GM18858 (cell line): ENCODE measurements around the gene HSPB8.

Source experiments
- ATAC-seq: cut with Tn5 transposase; IDR thresholded peaks from one replicate; pipeline ENCODE4 v1.9.1; 2021; ENCODE audit not compliant: unreplicated experiment

The HSPB8 gene

GRCh38 chr12:119169150-119169549 lies 9.6 kb upstream of the HSPB8 start:
- no peak for ATAC-seq

DNA sequence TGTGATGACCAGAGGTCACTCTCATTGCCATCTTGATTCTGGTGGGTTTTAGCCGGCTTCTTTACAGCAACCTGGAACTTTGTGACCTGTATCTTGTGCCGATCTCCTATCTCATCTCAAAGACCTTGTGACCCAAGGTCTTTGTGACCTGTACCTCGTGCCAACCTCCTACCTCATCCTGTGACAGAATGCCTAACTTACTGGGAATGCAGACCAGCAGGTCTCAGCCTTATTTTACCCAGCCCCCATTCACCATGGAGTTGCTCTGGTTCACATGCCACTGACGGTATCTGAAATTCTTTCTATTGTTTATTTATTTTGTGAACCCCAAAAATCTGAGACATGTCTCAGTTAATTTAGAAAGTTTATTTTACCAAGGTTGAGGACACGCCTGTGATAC lies 7.4 kb upstream of the HSPB8 start:
- no peak for ATAC-seq

DNA sequence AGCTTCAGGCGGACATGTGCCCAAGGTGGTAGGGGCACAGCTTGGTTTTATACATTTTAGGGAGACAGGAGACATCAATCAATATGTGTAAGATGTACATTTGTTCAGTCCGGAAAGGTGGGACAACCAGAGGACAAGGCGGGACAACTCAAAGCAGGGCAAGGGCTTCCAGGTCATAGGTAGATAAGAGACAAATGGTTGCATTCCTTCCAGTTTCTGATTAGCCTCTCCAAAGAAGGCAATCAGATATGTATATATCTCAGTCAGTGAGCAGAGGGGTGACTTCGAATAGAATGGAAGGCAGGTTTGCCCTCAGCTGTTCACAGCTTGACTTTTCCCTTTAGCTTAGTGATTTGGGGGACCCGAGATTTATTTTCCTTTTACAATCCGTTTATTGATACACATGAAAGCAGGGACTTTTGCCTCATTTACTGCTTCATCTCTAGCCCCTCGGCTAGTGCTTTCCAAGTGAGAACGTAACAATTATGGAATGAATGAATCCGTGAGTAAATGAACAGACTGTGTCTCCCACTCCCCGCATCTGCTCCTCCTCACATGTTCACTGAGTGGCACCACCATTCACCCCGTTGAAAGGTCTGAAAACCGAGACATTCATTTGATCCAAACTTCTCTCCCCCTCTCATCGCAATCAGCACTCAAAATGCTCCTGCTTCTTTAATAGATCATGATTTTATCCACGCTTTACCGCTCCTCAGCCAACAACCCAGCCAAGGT lies 6.9 kb upstream of the HSPB8 start:
- no peak for ATAC-seq

DNA sequence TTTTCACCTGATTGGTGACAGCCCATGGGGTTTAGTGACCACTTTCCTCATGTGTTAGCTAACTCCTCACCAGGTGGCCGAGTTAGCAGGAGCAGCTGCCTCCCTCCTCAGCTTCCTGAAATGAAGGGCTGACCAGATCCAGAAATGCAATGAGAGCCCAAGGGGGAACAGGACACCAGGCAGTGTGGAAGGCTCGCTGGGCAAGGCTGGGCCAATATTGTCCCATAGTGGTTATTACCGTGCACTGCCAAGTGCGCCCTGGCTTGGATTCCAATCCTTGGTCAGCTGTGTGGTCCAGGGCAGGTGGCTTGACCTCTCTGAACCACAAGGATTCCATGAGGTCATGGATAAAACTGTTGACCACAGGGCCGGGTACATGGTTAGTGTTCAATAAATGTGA lies 3.6 kb upstream of the HSPB8 start:
- ATAC-seq: no peak

- ATAC-seq: no peak
These were observed 2.3 kb upstream of the HSPB8 start for GRCh38 chr12:119176267-119177055.

- no peak for ATAC-seq
These were observed 1.7 kb upstream of the HSPB8 start for GRCh38 chr12:119177056-119177325.

DNA sequence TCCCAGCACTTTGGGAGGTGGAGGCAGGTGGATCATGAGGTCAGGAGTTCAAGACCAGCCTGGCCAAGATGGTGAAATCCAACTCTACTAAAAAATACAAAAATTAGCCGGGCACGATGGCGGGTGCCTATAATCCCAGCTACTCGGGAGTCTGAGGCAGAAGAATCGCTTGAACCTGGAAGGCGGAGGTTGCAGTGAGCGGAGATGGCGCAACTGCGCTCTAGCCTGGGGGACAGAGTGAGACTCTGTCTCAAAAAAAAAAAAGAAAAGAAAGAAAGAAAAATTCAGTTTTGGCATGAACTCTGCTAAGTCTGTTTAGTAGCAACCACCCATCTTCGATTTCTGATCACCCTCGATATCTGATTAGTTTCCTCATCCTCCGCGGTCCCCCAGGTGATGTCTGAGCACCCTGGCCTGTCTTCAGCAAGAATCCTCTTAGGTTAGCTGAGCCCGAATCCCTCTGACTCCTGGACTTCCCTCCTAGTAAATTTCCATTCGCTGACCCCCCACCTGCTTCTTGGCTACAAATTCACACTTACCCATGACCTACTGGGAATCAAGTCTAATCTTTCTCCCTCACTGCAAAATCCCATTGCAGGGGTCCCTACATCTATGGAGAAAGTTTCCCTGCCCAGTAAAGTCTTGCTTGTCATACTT lies 879 bp upstream of the HSPB8 start:
- ATAC-seq: no peak

DNA sequence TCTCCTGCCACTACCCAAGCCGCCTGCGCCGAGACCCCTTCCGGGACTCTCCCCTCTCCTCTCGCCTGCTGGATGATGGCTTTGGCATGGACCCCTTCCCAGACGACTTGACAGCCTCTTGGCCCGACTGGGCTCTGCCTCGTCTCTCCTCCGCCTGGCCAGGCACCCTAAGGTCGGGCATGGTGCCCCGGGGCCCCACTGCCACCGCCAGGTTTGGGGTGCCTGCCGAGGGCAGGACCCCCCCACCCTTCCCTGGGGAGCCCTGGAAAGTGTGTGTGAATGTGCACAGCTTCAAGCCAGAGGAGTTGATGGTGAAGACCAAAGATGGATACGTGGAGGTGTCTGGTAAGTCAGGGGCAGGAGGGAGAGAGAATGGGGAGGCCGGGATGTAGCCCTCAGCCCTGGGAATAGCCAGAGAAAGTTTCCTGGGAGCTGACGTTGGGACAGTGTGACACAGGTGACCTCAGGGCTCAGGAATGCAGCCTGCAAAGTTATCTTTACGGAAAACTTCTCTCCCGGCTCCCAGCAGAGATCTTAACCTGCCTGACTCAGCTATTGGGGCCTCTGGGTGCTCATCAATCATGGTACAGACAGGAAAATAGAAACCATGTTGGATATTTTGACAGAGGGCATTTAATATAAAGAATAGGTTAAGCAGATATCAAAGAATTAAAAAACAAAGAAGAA lies 747 bp downstream of the HSPB8 start:
- no peak for ATAC-seq

GRCh38 chr12:119180380-119181040 lies 1.8 kb downstream of the HSPB8 start:
- ATAC-seq: no peak

DNA sequence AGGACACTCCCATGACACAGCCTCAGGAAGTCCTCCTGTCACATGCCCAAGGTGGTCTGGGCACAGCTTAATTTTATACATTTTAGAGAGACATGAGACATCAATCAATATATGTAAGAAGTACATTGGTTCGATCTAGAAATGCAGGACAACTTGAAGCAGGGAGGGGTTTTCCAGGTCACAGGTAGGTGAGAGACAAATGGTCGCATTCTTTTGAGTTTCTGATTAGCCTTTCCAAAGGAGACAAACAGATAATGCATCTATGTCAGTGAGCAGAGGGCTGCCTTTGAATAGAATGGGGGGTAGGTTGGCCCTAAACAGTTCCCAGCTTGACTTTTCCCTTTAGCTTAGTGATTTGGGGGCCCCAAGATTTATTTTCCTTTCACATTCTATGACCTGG lies 2.5 kb downstream of the HSPB8 start:
- ATAC-seq: no peak

DNA sequence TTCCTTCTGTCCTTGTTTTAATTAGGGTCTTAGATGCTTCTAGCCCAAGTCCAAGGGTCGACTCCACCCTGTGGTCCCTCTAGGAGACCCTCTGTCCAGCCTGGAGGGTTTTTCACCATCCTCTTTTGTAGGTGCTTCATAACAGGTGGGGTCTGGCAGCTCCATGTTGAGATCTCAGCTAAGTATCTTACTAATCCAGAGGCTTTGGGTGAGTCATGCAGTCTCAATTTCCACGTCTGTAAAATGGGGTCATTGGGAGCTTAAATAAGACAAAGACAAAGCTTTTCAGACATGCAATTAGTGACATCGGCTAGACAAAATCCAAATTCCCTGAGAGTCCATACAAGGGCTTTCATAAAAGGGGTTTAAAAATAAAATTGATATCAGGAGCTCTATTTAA lies 3.2 kb downstream of the HSPB8 start:
- no peak for ATAC-seq

DNA sequence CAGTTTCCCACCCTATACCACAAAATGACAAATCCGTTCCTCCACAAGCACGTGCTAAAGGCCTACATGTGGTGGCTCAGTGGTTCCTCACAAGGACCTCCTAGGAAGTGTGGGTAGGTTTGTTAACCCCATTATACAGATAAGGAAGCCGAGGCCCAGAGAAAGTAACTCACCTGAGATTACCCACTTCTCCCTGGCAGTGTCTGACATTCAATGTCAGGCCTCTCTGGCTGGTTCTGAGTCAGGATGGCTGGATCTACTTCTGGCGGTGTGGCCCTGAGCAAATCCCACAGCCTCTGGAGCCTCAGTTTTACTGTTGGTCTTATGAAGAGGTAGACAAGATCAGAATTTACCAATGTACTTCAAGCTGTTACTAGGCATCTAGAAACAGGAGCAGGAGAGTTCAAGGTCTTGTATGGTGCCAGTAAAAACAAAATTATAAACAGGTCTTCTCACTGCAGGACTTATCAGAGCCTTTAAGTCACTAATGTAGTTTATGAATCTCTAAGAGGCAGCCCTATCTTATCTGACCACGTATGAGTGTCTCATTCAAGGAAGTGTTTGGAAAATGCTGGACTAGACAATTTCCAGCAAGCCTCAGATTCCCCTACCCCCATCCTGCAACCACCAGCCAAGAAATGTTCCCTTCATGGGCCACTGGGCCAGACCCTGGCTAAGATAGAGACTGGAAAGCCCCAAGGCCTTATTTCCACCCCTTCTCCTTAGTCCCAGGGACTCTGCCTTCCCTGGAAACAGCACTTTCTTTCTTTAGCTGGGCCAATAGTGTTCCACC lies 4.2 kb downstream of the HSPB8 start:
- no peak for ATAC-seq

DNA sequence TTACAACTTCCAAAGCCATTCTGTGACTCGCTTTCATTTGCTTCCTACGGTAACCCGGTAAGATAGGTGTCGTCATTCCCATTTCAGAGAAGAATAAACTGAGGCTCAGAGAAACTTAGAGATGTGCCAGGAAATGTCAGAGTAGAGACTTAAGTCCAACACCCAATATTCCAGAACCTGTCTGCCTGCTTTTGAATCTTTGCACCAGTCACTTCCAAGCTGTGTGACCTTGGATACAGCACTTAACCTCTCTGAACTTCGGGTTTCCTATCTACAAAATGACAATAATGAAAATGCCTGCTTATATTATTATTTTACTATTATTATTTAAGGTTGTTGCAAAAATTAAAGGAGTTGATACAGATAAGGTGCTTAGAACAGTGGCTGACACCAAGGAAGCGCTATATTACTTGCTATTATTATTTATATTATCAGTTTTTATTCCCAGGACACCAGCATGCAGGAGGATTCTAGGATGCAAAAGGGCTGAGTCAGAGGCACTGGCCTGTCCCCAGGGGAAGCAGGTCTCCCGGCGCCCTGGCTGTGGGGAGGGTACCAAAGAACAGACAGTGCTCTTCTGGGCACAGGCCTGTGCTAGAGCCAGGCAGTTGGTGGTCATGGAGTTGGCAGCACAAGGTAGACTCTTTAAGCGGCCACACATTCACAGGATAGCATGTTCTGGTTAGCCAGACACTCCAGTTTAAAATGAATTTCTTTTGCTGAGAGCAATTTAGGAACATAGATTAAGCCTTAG lies 5.4 kb downstream of the HSPB8 start:
- ATAC-seq: no peak

DNA sequence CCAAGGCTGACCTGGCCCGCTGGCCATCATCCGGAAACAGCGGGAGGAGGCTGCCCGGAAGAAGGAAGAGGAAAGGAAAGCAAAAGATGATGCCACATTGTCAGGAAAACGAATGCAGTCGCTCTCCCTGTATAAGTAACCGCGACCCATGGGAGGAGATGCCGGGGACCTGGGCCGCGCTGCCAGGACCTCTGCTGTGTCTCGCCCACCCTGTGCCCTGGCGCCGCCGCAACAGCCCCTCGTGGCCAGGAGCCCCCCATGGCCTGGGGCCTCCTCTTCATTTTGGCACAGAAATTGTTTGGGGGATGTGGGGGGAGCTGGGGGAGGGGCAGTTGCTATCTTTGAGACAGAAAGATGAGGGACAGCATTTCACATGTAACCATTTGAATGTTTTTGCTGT lies 16.5 kb downstream of the HSPB8 start:
- no peak for ATAC-seq

GRCh38 chr12:119198440-119198839 lies 19.7 kb downstream of the HSPB8 start:
- ATAC-seq: no peak

GRCh38 chr12:119200601-119201000 lies 21.9 kb downstream of the HSPB8 start:
- ATAC-seq: no peak

- no peak for ATAC-seq
These were observed 23.2 kb downstream of the HSPB8 start for GRCh38 chr12:119201789-119202543.

GRCh38 chr12:119202544-119202943 lies 23.8 kb downstream of the HSPB8 start:
- no peak for ATAC-seq

DNA sequence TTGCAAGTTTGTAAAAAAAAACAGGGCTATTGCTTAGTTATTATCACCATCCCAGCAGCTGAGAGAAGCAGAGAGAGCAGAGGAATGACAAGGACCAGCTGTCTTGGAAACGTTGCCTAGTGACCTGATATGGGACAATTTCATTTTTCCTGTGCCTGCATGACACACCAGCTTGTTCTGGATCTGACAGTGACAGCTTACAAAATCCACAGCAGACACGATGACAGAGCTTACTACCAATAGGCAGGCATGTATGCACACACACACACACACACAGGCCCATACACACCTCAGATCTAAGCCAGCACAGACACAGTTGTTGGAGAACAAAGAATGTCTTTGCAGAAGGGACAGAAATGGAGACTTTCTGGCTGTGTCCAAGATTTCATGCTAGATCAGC lies 25.4 kb downstream of the HSPB8 start:
- ATAC-seq: no peak
